Large intestine (tissue), 12 donors: ENCODE measurements around the gene PSMA8. TPM values are rescaled to one million over a fixed set of nuclear protein-coding genes. Genes with fewer than 3 reads are reported as not detected.

Experiments used
- DNase-seq, 2 donors: peaks; one replicate each; pipeline versions ENCODE4 v3.0.0 to v3.0.0-alpha.2; 2013
- H3K27ac ChIP-seq: one replicate; pipeline ENCODE4 v1.5.1; 2013; ENCODE audit warnings: low read length
- H3K27me3 ChIP-seq: 2 replicates; pipeline ENCODE4 v1.6.1; 2013; ENCODE audit warnings: low read length; ENCODE audit not compliant: control insufficient read depth, insufficient read depth
- H3K36me3 ChIP-seq: 2 replicates; pipeline ENCODE4 v1.6.1; 2013; ENCODE audit warnings: low read length; ENCODE audit not compliant: control insufficient read depth, insufficient read depth
- H3K4me1 ChIP-seq: one replicate; pipeline ENCODE4 v1.6.1; 2013; ENCODE audit warnings: low read length; ENCODE audit not compliant: control insufficient read depth, insufficient read depth
- H3K4me3 ChIP-seq: one replicate; pipeline ENCODE4 v1.5.1; 2013; ENCODE audit warnings: low read length
- H3K9me3 ChIP-seq: one replicate; pipeline ENCODE4 v1.6.1; 2013; ENCODE audit warnings: mild to moderate bottlenecking, low read depth, low read length, moderate library complexity; ENCODE audit not compliant: control insufficient read depth
- WGBS: methylation state at CpG from one replicate; pipeline ENCODE4 v1.1.5; 2013; ENCODE audit warnings: low lambda C conversion rate; ENCODE audit not compliant: insufficient coverage; 5-methylcytosine and 5-hydroxymethylcytosine counted together
- long read RNA-seq, 11 donors: transcript quantifications; one replicate each; lab custom pipeline, GENCODE V29; 2026
- polyA plus RNA-seq: library from polyadenylated mRNA; unstranded; fragments of 120-200 nt; gene quantifications from one replicate; pipeline ENCODE4 v1.2.1, GENCODE V29; 2013

PSMA8 gene
- polyA plus RNA-seq = 0.04 TPM
- long read RNA-seq, donor 1 = 0 reads
- long read RNA-seq, donor 2, partial matches to known transcripts = 5 of 5 reads
- long read RNA-seq, donor 2, other reads (novel, unspliced or antisense) = 0 of 5 reads
- long read RNA-seq, donor 3 = 0 reads
- long read RNA-seq, donor 4 = 0 reads
- long read RNA-seq, donor 5 = 0 reads
- long read RNA-seq, donor 6 = 0 reads
- long read RNA-seq, donor 7 = 0 reads
- long read RNA-seq, donor 8 = 0 reads
- long read RNA-seq, donor 9, partial matches to known transcripts = 11 of 11 reads
- long read RNA-seq, donor 9, other reads (novel, unspliced or antisense) = 0 of 11 reads
- long read RNA-seq, donor 10 = 0 reads
- long read RNA-seq, donor 11 = 0 reads

DNA sequence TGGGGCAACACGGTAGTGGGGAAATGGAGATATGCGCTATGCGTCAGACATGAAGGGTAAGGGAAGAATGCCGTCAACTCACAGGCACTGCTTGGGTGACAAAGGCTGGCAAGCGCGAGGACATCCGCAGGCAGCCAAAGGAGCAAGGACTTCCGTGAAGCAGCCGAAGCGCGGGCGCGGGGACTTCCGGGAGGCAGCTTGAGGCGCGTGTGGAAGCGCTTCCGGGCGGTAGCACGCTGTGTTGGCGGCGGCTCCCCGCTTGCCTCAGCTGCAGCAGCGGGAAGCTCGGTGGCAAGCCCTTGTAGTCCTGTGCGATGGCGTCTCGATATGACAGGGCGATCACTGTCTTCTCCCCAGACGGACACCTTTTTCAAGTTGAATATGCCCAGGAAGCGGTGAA, at the start of gene PSMA8:
TSS of gene PSMA8 (plus strand) at position 218 of the 400 bp plus-strand sequence. CDS start at position 315, 97 bp downstream.
- no peak within 1 kb of the TSS for H3K4me3 ChIP-seq
- H3K36me3 ChIP-seq = no peaks in the 10 kb centered on the region
- peak; percentile 2 to 5 for DNase-seq
- H3K4me1 ChIP-seq = no peaks in the 10 kb centered on the region
- H3K27ac ChIP-seq = no peak within 1 kb of the TSS
- H3K27me3 ChIP-seq = no peaks in the 10 kb centered on the region
- H3K9me3 ChIP-seq = peaks cover 4% of the 10 kb centered on the region
- WGBS = no CpG with 5 or more reads among the region's 31 CpGs

DNA sequence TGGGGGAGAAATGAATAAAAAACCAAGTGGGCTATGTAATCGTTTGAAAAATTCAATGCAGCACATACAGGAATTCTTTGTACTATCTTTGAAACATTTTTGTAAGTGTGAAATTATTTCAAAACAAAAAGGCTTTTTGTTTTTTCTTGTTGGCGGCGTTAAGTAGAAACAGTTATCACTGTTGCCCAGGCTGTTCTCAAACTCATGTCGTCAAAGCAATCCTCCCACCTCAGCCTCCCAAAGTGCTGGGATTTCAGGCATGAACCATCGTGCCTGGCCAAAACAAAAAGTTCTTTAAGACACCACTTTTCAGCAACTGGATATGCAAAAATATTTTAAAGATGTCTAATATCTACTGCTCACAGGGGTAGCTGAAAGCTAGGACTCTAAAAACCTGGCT, 48.6 kb upstream of the PSMA8 start:
- Histone ChIP-seq H3K36me3 (peaks cover 26% of the 10 kb centered on the region), H3K4me3 (no peak overlapping the region), H3K9me3 (no peaks in the 10 kb centered on the region), H3K27me3 (no peaks in the 10 kb centered on the region), H3K4me1 (no peaks in the 10 kb centered on the region), H3K27ac (no peak overlapping the region)
- no peak for DNase-seq
- WGBS = no CpG with 5 or more reads among the region's 5 CpGs

DNA sequence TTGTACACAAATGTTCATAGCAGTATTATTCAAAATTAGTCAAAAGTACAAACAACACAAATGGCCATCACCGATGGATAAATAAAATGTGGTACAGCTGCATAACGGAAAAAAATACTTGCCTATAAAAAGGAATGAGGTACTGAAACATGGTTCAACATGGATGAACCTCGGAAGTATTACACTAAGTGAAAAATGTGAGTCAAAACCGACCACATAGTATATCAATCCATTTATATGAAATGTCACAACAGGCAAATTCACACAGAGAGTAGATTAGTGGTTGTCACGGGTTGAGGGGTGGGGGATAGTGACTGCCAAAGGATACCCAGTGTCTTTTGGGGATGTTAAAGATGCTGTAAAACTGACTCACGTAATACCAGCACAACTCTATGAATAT, 46.7 kb upstream of the PSMA8 start:
- no peaks in the 10 kb centered on the region for H3K9me3 ChIP-seq
- peaks cover 21% of the 10 kb centered on the region for H3K36me3 ChIP-seq
- WGBS = 100% methylated on average over 2 of the region's 6 CpGs

DNA sequence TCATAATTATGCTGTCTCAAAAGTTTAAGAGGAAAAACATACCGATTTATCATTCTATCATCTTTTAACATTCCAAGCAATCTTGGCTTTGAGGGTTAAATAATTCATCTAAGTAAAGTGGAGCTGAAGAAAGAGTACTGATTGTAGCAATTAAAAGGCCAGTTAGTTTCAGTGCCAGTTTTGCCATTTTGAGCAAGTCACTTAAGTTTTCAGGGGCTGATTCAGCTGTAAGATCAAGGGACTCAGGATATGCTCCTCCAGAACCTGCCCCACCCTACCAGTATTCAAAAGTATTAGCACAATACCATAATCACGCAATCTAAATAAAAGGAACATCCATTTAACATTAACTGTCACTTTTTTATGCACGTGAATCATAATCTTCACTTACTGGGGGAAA, 45.2 kb upstream of the PSMA8 start:
- 54% methylated on average over 2 of the region's 3 CpGs for WGBS
- Histone ChIP-seq H3K27me3 (no peaks in the 10 kb centered on the region), H3K27ac (no peak overlapping the region), H3K9me3 (no peaks in the 10 kb centered on the region), H3K36me3 (peaks cover 19% of the 10 kb centered on the region), H3K4me3 (no peak overlapping the region), H3K4me1 (no peaks in the 10 kb centered on the region)
- no peak for DNase-seq

More for the DNA sequence above, 46.7 kb upstream of the PSMA8 start:
- no peak overlapping the region for H3K27ac ChIP-seq
- no peaks in the 10 kb centered on the region for H3K27me3 ChIP-seq
- no peak for DNase-seq
- H3K4me3 ChIP-seq = no peak overlapping the region
- no peaks in the 10 kb centered on the region for H3K4me1 ChIP-seq

DNA sequence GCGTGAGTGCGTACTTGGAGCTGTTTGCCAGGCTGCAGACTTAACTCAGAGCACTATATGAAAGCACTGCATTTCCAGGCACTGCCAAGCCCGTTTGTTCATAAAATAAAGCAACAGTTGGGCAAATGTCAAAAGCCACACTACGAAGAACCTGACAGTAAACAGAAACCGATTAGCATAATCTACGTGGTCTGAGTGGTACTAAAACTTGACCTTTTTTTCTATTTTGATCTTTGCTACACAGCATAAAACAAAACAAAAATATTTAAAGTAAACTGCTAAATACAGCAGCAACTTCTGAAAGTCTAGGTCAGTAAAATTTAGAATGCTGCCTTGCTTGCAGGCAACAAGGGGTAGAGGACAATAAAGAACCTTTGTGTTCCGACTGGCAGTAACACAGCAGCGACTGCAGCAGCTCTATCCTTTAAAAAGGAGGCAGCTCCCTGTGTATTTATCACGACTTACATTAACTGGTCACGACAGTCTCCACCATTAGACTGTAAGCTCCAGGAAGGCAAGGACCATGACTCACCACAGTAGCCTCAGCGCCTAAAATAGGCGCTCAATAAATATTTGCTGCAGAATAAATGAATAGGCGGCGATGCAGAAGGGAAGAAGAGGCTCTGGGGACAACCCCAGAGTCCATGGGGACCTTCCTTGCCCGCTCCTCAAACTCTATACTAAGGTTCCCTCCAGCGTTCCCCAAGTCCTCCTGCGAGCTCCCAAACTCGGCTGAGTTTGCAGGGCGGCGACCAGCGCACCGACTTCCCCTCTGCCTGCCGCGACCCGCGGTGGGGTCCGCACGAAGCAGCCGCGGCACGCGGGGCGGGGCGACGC, 44.2 kb upstream of the PSMA8 start:
- H3K4me3 ChIP-seq = peak overlapping the region; percentile 95
- H3K27ac ChIP-seq = peak overlapping the region; percentile 98
- DNase-seq = peak in 1 of 2 donors; percentile 11
- H3K36me3 ChIP-seq = peaks cover 13% of the 10 kb centered on the region
- H3K27me3 ChIP-seq = no peaks in the 10 kb centered on the region
- H3K9me3 ChIP-seq = no peaks in the 10 kb centered on the region
- 0% methylated on average over 2 of the region's 35 CpGs for WGBS
- H3K4me1 ChIP-seq = no peaks in the 10 kb centered on the region

DNA sequence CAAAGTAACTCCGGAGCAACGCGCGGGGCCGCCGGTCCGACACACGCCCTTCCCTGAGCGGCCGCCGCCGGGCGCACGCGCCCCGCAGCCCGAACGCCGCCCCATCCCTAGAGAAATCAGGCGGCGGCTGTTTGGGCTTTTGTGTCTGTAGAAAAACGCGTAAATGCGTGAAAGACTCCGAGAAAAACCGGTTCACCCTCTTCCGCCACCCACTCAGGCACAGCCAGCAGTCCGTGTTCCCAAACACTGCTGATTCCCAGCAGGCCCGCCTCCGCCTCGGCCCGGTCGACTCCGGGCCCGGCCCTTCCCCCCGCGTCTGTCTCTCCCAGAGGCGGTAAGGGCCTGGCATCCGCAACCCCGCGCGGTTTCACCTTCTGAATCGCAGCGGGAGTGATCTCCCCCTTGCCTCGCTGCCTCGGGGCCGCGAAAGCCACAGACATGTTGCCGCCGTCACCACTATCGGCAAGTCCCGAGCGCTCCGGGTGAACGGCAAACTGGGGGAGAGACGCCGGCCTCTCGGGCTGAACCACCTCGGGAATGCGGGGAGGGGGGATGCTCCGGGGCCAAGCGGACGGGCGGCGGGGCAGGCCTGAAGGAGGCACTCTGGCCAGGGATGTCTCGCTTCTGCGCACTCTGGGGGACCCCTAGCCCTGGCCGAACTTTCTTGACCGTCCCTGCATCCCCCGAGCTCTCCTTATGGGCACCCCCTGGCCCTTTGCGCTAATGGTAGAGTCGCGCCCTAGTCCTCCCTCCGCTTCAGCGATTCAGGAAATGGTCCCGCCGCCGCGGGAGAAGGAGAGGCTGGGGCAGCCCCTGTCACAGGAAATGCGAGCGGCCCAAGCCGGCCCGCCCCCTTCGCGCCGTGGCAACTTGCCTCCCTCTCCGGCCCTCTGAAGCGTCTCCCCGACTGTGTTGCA, 43.3 kb upstream of the PSMA8 start, which contains the start of gene SS18:
TSS of gene SS18 (minus strand) at position 484 of the 917 bp plus-strand sequence. CDS start at position 440, 44 bp downstream.
- no peaks in the 10 kb centered on the region for H3K27me3 ChIP-seq
- peaks cover 9% of the 10 kb centered on the region for H3K36me3 ChIP-seq
- no CpG with 5 or more reads among the region's 89 CpGs for WGBS
- peak within 1 kb of the TSS; percentile 95 for H3K4me3 ChIP-seq
- peak; percentile 87 to 95 for DNase-seq
- H3K4me1 ChIP-seq = no peaks in the 10 kb centered on the region
- peak within 1 kb of the TSS; percentile 98 for H3K27ac ChIP-seq
- no peaks in the 10 kb centered on the region for H3K9me3 ChIP-seq

DNA sequence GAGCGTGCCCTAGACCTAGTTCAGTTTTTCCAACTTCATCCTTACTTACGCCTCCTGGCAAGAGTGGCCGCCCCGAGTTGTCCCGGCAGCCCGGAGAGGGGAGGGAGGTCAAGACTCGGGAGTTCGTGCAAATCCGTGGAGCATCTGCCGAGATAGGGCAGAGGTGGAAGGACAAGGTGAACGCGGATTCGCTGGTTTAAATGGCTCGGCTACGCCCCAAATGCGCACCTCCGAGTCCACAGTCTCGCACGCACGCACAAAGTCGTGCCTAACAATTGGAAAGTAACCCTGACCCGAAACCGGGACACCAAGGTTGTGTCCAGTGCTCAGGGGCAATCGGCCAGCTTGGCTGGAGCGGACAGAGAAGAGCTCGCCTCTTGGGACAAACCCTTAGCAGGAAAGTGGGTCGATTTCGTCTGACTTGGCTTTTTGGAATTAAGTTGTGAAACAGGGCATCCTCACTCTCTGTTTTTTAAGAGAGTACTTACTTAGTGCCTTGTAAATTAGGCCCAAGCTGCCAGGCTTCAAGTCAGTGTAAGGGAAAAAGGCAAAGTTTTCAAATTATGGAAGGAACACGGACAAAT, 42.5 kb upstream of the PSMA8 start:
- no CpG with 5 or more reads among the region's 29 CpGs for WGBS
- peak overlapping the region; percentile 95 for H3K4me3 ChIP-seq
- H3K27ac ChIP-seq = peak overlapping the region; percentile 98
- H3K36me3 ChIP-seq = peaks cover 5% of the 10 kb centered on the region
- H3K9me3 ChIP-seq = no peaks in the 10 kb centered on the region
- DNase-seq = no peak
- no peaks in the 10 kb centered on the region for H3K4me1 ChIP-seq
- H3K27me3 ChIP-seq = no peaks in the 10 kb centered on the region

DNA sequence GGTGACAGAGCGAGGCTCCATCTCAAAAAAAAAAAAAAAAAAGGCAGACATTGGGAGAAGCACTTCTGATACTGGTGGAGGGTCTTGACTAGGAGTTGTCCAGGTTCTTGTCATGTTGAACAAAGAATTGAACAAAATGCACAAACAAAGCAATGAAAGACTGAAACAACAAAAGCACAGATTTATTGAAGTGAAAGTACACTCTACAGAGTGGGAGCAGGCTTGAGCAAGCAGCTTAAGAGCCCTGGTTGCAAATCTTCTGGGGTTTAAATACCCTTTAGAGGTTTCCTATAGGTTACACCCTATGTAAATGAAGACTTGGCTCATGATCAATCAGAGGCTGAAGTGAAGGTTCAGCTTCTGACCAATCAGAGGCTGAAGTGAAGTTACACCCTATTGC, 36.8 kb upstream of the PSMA8 start:
- no peak overlapping the region for H3K27ac ChIP-seq
- no peak for DNase-seq
- no CpG with 5 or more reads among the region's 1 CpG for WGBS
- no peaks in the 10 kb centered on the region for H3K27me3 ChIP-seq
- H3K9me3 ChIP-seq = no peaks in the 10 kb centered on the region
- H3K4me3 ChIP-seq = no peak overlapping the region
- no peaks in the 10 kb centered on the region for H3K36me3 ChIP-seq
- no peaks in the 10 kb centered on the region for H3K4me1 ChIP-seq

DNA sequence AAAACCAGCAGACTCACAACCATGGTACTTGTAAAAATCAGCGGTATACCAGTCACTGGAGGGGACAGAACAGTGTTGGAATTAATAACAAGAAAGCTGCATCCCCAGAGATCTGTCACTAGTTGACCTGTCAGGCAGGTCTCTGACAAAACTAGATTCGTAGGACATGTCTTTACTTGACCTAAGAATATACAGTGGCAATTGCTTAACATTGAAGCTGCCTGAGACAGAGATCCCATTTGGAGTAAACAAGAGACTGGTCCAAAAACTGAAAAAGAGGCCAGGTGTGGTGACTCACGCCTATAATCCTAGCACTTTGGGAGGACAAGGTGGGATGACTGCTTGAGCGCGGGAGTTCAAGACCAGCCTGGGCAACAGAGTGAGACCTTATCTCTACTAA, 36.1 kb upstream of the PSMA8 start:
- DNase-seq = no peak
- no peaks in the 10 kb centered on the region for H3K9me3 ChIP-seq
- H3K27ac ChIP-seq = no peak overlapping the region
- H3K27me3 ChIP-seq = no peaks in the 10 kb centered on the region
- no peaks in the 10 kb centered on the region for H3K36me3 ChIP-seq
- H3K4me1 ChIP-seq = no peaks in the 10 kb centered on the region
- H3K4me3 ChIP-seq = no peak overlapping the region
- 86% methylated on average over 1 of the region's 5 CpGs for WGBS
